OCI-LY3 (cell line): Measurements from ENCODE around the gene LLGL1.

Experiments
- H2AFZ ChIP-seq: fragments of 200-600, 300-600 bp; shearing (Covaris generic); 2 replicates; pipeline ENCODE4 v1.6.0; 2014; ENCODE audit warnings: antibody characterized with exemption, low read depth, low read length
- H3K27ac ChIP-seq: fragments of 200-600, 300-600 bp; sonication (generic); 2 replicates; pipeline ENCODE4 v1.5.1; 2014; ENCODE audit warnings: mild to moderate bottlenecking, low read length, moderate library complexity, mixed read lengths
- H3K27me3 ChIP-seq: fragments of 200-600, 300-600 bp; sonication (generic); 2 replicates; pipeline ENCODE4 v1.6.1; 2014; ENCODE audit warnings: low read depth, low read length, mixed read lengths
- H3K36me3 ChIP-seq: fragments of 200-600, 300-600 bp; sonication (generic); replicated peaks from 2 replicates; pipeline ENCODE3; 2014; ENCODE audit warnings: low read depth, low read length, mixed read lengths
- H3K4me1 ChIP-seq: fragments of 300-600, 200-600 bp; sonication (generic); 2 replicates; pipeline ENCODE4 v1.6.1; 2014; ENCODE audit warnings: low read length, mixed read lengths
- H3K4me2 ChIP-seq: fragments of 200-600, 300-600 bp; sonication (generic); 2 replicates; pipeline ENCODE4 v1.6.1; 2014; ENCODE audit warnings: low read length, mixed read lengths
- H3K4me3 ChIP-seq: fragments of 300-600, 200-600 bp; sonication (generic); 2 replicates; pipeline ENCODE4 v1.5.1; 2014; ENCODE audit warnings: antibody characterized with exemption, mild to moderate bottlenecking, low read length, moderate library complexity
- H3K79me2 ChIP-seq: fragments of 300-600, 200-600 bp; shearing (Covaris generic); 2 replicates; pipeline ENCODE4 v1.6.1; 2014; ENCODE audit warnings: mild to moderate bottlenecking, low read length, mixed read lengths
- H3K9ac ChIP-seq: fragments of 300-600, 200-600 bp; shearing (Covaris generic); 2 replicates; pipeline ENCODE4 v1.6.0; 2014; ENCODE audit warnings: mild to moderate bottlenecking, low read length, moderate library complexity
- H3K9me3 ChIP-seq: fragments of 200-600, 300-600 bp; shearing (Covaris generic); 2 replicates; pipeline ENCODE4 v1.6.1; 2014; ENCODE audit warnings: low read length, mixed read lengths; ENCODE audit not compliant: insufficient read depth
- H4K20me1 ChIP-seq: fragments of 200-600, 300-600 bp; sonication (generic); 2 replicates; pipeline ENCODE4 v1.6.1; 2016; ENCODE audit warnings: low read length, mixed read lengths; ENCODE audit not compliant: insufficient read depth
- CTCF ChIP-seq: fragments of 200-600, 300-600 bp; sonication (generic); IDR thresholded peaks from 2 replicates; pipeline ENCODE4 v1.5.1; 2014; ENCODE audit warnings: antibody characterized with exemption, low read length, low read depth
- EZH2phosphoT487 ChIP-seq: fragments of 200-600 bp; shearing (Covaris generic); IDR thresholded peaks from 2 replicates; pipeline ENCODE4 v1.6.1; 2018; ENCODE audit warnings: antibody characterized with exemption, mixed run types, low read depth

Gene LLGL1

GRCh38 chr17:18201108-18201507 lies 24.3 kb upstream of the LLGL1 start:
- H3K4me2 ChIP-seq = no peak overlapping the region
- no peak overlapping the region for H3K9ac ChIP-seq
- no peaks in the 10 kb centered on the region for H3K9me3 ChIP-seq
- no peak overlapping the region for H2AFZ ChIP-seq
- H3K4me1 ChIP-seq = no peaks in the 10 kb centered on the region
- H3K36me3 ChIP-seq = no peaks in the 10 kb centered on the region
- H3K4me3 ChIP-seq = no peak overlapping the region
- peaks cover 20% of the 10 kb centered on the region; the same call in 1 of the 2 replicates for H3K79me2 ChIP-seq
- H4K20me1 ChIP-seq = no peaks in the 10 kb centered on the region
- no peak overlapping the region for H3K27ac ChIP-seq
- TF ChIP-seq EZH2phosphoT487 (no peak), CTCF (no peak)
- no peaks in the 10 kb centered on the region for H3K27me3 ChIP-seq

- Histone ChIP-seq H3K27ac (no peak overlapping the region), H3K36me3 (no peaks in the 10 kb centered on the region), H3K27me3 (no peaks in the 10 kb centered on the region), H2AFZ (no peak overlapping the region), H3K4me2 (no peak overlapping the region), H3K4me1 (no peaks in the 10 kb centered on the region), H3K9me3 (no peaks in the 10 kb centered on the region), H3K9ac (no peak overlapping the region), H4K20me1 (no peaks in the 10 kb centered on the region), H3K4me3 (no peak overlapping the region), H3K79me2 (peaks cover 17% of the 10 kb centered on the region; the same call in 1 of the 2 replicates)
- TF ChIP-seq EZH2phosphoT487 (no peak), CTCF (no peak)
Observed at GRCh38 chr17:18203308-18203707, 22.1 kb upstream of the LLGL1 start.

GRCh38 chr17:18205861-18206260 lies 19.6 kb upstream of the LLGL1 start:
- H3K9me3 ChIP-seq = no peaks in the 10 kb centered on the region
- no peak overlapping the region for H3K4me2 ChIP-seq
- H3K27me3 ChIP-seq = no peaks in the 10 kb centered on the region
- no peaks in the 10 kb centered on the region for H3K79me2 ChIP-seq
- no peak overlapping the region for H3K4me3 ChIP-seq
- H3K27ac ChIP-seq = no peak overlapping the region
- H3K36me3 ChIP-seq = no peaks in the 10 kb centered on the region
- no peaks in the 10 kb centered on the region for H3K4me1 ChIP-seq
- TF ChIP-seq EZH2phosphoT487 = no peak
- no peak overlapping the region for H3K9ac ChIP-seq
- H4K20me1 ChIP-seq = no peaks in the 10 kb centered on the region
- no peak overlapping the region for H2AFZ ChIP-seq

- H3K9ac ChIP-seq = no peak overlapping the region
- TF ChIP-seq EZH2phosphoT487 (no peak), CTCF (no peak)
- no peaks in the 10 kb centered on the region for H3K9me3 ChIP-seq
- no peak overlapping the region for H3K4me3 ChIP-seq
- no peak overlapping the region for H3K27ac ChIP-seq
- H3K36me3 ChIP-seq = no peaks in the 10 kb centered on the region
- H3K27me3 ChIP-seq = no peaks in the 10 kb centered on the region
- no peak overlapping the region for H3K4me2 ChIP-seq
- H2AFZ ChIP-seq = no peak overlapping the region
- H4K20me1 ChIP-seq = no peaks in the 10 kb centered on the region
- H3K4me1 ChIP-seq = no peaks in the 10 kb centered on the region
- H3K79me2 ChIP-seq = no peaks in the 10 kb centered on the region
Observed at GRCh38 chr17:18206962-18207361, 18.5 kb upstream of the LLGL1 start.

GRCh38 chr17:18208092-18208491 lies 17.3 kb upstream of the LLGL1 start:
- no peaks in the 10 kb centered on the region for H3K27me3 ChIP-seq
- no peaks in the 10 kb centered on the region for H4K20me1 ChIP-seq
- H3K9me3 ChIP-seq = no peaks in the 10 kb centered on the region
- H3K4me1 ChIP-seq = no peaks in the 10 kb centered on the region
- no peak overlapping the region for H2AFZ ChIP-seq
- no peak overlapping the region for H3K9ac ChIP-seq
- H3K4me2 ChIP-seq = no peak overlapping the region
- TF ChIP-seq CTCF (no peak), EZH2phosphoT487 (no peak)
- H3K36me3 ChIP-seq = no peaks in the 10 kb centered on the region
- H3K27ac ChIP-seq = no peak overlapping the region
- H3K79me2 ChIP-seq = no peaks in the 10 kb centered on the region
- H3K4me3 ChIP-seq = no peak overlapping the region
